ENCODE results near the gene SMIM35.

The SMIM35 gene

GRCh38 chr11:118051611-118052461 is 34.9 kb downstream of the SMIM35 start:
- Histone ChIP-seq H3K9ac (ENCODE audit: low read depth, low read length) (no peak overlapping the region), H3K4me1 (ENCODE audit: control insufficient read depth, insufficient read depth, low read length) (no peaks in the 10 kb centered on the region), H3K4me3 (ENCODE audit: low read length) (no peak overlapping the region), H3K4me2 (ENCODE audit: low read length) (no peak overlapping the region), H3K36me3 (ENCODE audit: insufficient read depth, low read length) (no peaks in the 10 kb centered on the region), H3K9me3 (replicated peaks; ENCODE audit: low read length) (no peaks in the 10 kb centered on the region), H3K27me3 (ENCODE audit: control insufficient read depth, insufficient read depth, low read length) (peaks cover 10% of the 10 kb centered on the region)

- Histone ChIP-seq H3K4me1 (ENCODE audit: control insufficient read depth, insufficient read depth, low read length) (no peaks in the 10 kb centered on the region), H3K9ac (ENCODE audit: low read depth, low read length) (no peak overlapping the region), H3K4me2 (ENCODE audit: low read length) (no peak overlapping the region), H3K4me3 (ENCODE audit: low read length) (no peak overlapping the region), H3K27me3 (ENCODE audit: control insufficient read depth, insufficient read depth, low read length) (peaks cover 10% of the 10 kb centered on the region), H3K36me3 (ENCODE audit: insufficient read depth, low read length) (no peaks in the 10 kb centered on the region), H3K9me3 (replicated peaks; ENCODE audit: low read length) (no peaks in the 10 kb centered on the region)
Observed at GRCh38 chr11:118051136-118051610, 35.6 kb downstream of the SMIM35 start.

- H3K27me3 ChIP-seq (ENCODE audit: control insufficient read depth, insufficient read depth, low read length) = peaks cover 10% of the 10 kb centered on the region
- no peak overlapping the region for H3K4me3 ChIP-seq (ENCODE audit: low read length)
- H3K4me2 ChIP-seq (ENCODE audit: low read length) = no peak overlapping the region
- no peaks in the 10 kb centered on the region for H3K4me1 ChIP-seq (ENCODE audit: control insufficient read depth, insufficient read depth, low read length)
- no peak overlapping the region for H3K9ac ChIP-seq (ENCODE audit: low read depth, low read length)
- H3K9me3 ChIP-seq (replicated peaks; ENCODE audit: low read length) = no peaks in the 10 kb centered on the region
- no peaks in the 10 kb centered on the region for H3K36me3 ChIP-seq (ENCODE audit: insufficient read depth, low read length)
Observed at GRCh38 chr11:118050208-118050891, 36.4 kb downstream of the SMIM35 start.

- no peak overlapping the region for H3K4me3 ChIP-seq (ENCODE audit: low read length)
- H3K9me3 ChIP-seq (replicated peaks; ENCODE audit: low read length) = no peaks in the 10 kb centered on the region
- no peaks in the 10 kb centered on the region for H3K4me1 ChIP-seq (ENCODE audit: control insufficient read depth, insufficient read depth, low read length)
- H3K36me3 ChIP-seq (ENCODE audit: insufficient read depth, low read length) = no peaks in the 10 kb centered on the region
- no peak overlapping the region for H3K9ac ChIP-seq (ENCODE audit: low read depth, low read length)
- H3K4me2 ChIP-seq (ENCODE audit: low read length) = no peak overlapping the region
- peaks cover 15% of the 10 kb centered on the region for H3K27me3 ChIP-seq (ENCODE audit: control insufficient read depth, insufficient read depth, low read length)
Observed at GRCh38 chr11:118049771-118050170, 37.0 kb downstream of the SMIM35 start.

- Histone ChIP-seq H3K9ac (ENCODE audit: low read depth, low read length) (no peak overlapping the region), H3K4me2 (ENCODE audit: low read length) (no peak overlapping the region), H3K9me3 (replicated peaks; ENCODE audit: low read length) (no peaks in the 10 kb centered on the region), H3K4me1 (ENCODE audit: control insufficient read depth, insufficient read depth, low read length) (no peaks in the 10 kb centered on the region), H3K4me3 (ENCODE audit: low read length) (no peak overlapping the region), H3K36me3 (ENCODE audit: insufficient read depth, low read length) (no peaks in the 10 kb centered on the region), H3K27me3 (ENCODE audit: control insufficient read depth, insufficient read depth, low read length) (peaks cover 16% of the 10 kb centered on the region)
Observed at GRCh38 chr11:118048472-118049370, 38.0 kb downstream of the SMIM35 start.

GRCh38 chr11:118047749-118048148 is 39.0 kb downstream of the SMIM35 start:
- Histone ChIP-seq H3K4me1 (ENCODE audit: control insufficient read depth, insufficient read depth, low read length) (no peaks in the 10 kb centered on the region), H3K4me3 (ENCODE audit: low read length) (no peak overlapping the region), H3K9me3 (replicated peaks; ENCODE audit: low read length) (no peaks in the 10 kb centered on the region), H3K9ac (ENCODE audit: low read depth, low read length) (no peak overlapping the region), H3K4me2 (ENCODE audit: low read length) (no peak overlapping the region), H3K36me3 (ENCODE audit: insufficient read depth, low read length) (no peaks in the 10 kb centered on the region), H3K27me3 (ENCODE audit: control insufficient read depth, insufficient read depth, low read length) (peaks cover 16% of the 10 kb centered on the region)

GRCh38 chr11:118046964-118047700 is 39.6 kb downstream of the SMIM35 start:
- Histone ChIP-seq H3K36me3 (ENCODE audit: insufficient read depth, low read length) (no peaks in the 10 kb centered on the region), H3K4me2 (ENCODE audit: low read length) (no peak overlapping the region), H3K9me3 (replicated peaks; ENCODE audit: low read length) (no peaks in the 10 kb centered on the region), H3K4me3 (ENCODE audit: low read length) (no peak overlapping the region), H3K27me3 (ENCODE audit: control insufficient read depth, insufficient read depth, low read length) (peaks cover 16% of the 10 kb centered on the region), H3K9ac (ENCODE audit: low read depth, low read length) (no peak overlapping the region), H3K4me1 (ENCODE audit: control insufficient read depth, insufficient read depth, low read length) (no peaks in the 10 kb centered on the region)

- H3K4me1 ChIP-seq (ENCODE audit: control insufficient read depth, insufficient read depth, low read length) = no peaks in the 10 kb centered on the region
Observed at GRCh38 chr11:118046051-118046963, 40.5 kb downstream of the SMIM35 start.

GRCh38 chr11:118045191-118045590 is 41.6 kb downstream of the SMIM35 start:
- no peak overlapping the region for H3K9ac ChIP-seq (ENCODE audit: low read depth, low read length)
- H3K36me3 ChIP-seq (ENCODE audit: insufficient read depth, low read length) = no peaks in the 10 kb centered on the region
- no peaks in the 10 kb centered on the region for H3K9me3 ChIP-seq (replicated peaks; ENCODE audit: low read length)
- no peaks in the 10 kb centered on the region for H3K4me1 ChIP-seq (ENCODE audit: control insufficient read depth, insufficient read depth, low read length)
- H3K4me3 ChIP-seq (ENCODE audit: low read length) = no peak overlapping the region
- H3K27me3 ChIP-seq (ENCODE audit: control insufficient read depth, insufficient read depth, low read length) = peaks cover 16% of the 10 kb centered on the region
- H3K4me2 ChIP-seq (ENCODE audit: low read length) = no peak overlapping the region

More at GRCh38 chr11:118046051-118046963, 40.5 kb downstream of the SMIM35 start:
- no peak overlapping the region for H3K4me2 ChIP-seq (ENCODE audit: low read length)
- no peak overlapping the region for H3K4me3 ChIP-seq (ENCODE audit: low read length)
- H3K27me3 ChIP-seq (ENCODE audit: control insufficient read depth, insufficient read depth, low read length) = peaks cover 16% of the 10 kb centered on the region
- H3K9ac ChIP-seq (ENCODE audit: low read depth, low read length) = no peak overlapping the region
- H3K36me3 ChIP-seq (ENCODE audit: insufficient read depth, low read length) = no peaks in the 10 kb centered on the region
- no peaks in the 10 kb centered on the region for H3K9me3 ChIP-seq (replicated peaks; ENCODE audit: low read length)

- H3K9me3 ChIP-seq (replicated peaks; ENCODE audit: low read length) = no peaks in the 10 kb centered on the region
- no peaks in the 10 kb centered on the region for H3K36me3 ChIP-seq (ENCODE audit: insufficient read depth, low read length)
- H3K9ac ChIP-seq (ENCODE audit: low read depth, low read length) = no peak overlapping the region
- peaks cover 15% of the 10 kb centered on the region for H3K27me3 ChIP-seq (ENCODE audit: control insufficient read depth, insufficient read depth, low read length)
- H3K4me2 ChIP-seq (ENCODE audit: low read length) = no peak overlapping the region
- no peaks in the 10 kb centered on the region for H3K4me1 ChIP-seq (ENCODE audit: control insufficient read depth, insufficient read depth, low read length)
- no peak overlapping the region for H3K4me3 ChIP-seq (ENCODE audit: low read length)
Observed at GRCh38 chr11:118042796-118043195, 44.0 kb downstream of the SMIM35 start.
